Lower leg skin (tissue), 3 donors: ENCODE data around the gene STAG3.
"Not testable (repeated sequence)": the region's sequence is repeated elsewhere in the genome, so short reads cannot be mapped to it uniquely, and the experiment has no call there.

ENCODE experiments used
- POLR2A ChIP-seq, 2 donors: fragments of 450-650 bp; IDR thresholded peaks; one replicate each; pipeline ENCODE4 v1.6.1; 2016 to 2017; ENCODE audit warnings: antibody characterized with exemption in 2 of 2, mild to moderate bottlenecking in 1 of 2, moderate library complexity in 1 of 2
- TF ChIP-seq, protein P1 (sequence below), 3 donors: fragments of 450-650 bp; IDR thresholded peaks; one replicate each; pipeline ENCODE4 v1.5.1; 2016; ENCODE audit warnings: antibody characterized with exemption in 3 of 3, mild to moderate bottlenecking in 3 of 3, moderate library complexity in 2 of 3

DNA sequence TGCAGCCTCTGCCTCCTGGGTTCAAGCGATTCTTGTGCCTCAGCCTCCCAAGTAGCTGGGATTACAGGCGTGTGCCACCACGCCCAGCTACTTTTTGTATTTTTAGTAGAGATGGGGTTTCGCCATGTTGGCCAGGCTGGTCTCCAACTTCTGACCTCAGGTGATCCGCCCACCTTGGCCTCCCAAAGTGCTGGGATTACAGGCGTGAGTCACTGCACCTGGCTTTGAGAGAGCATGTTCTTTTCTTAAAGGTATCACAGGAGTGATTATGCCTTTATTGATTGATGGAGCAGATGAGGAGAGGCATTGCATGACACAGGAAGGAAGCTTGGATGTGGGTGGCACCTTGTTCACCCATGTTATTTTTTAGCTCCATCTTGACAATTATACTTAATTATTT is 5.4 kb downstream of the STAG3 start:
- TF ChIP-seq, protein P1, sequence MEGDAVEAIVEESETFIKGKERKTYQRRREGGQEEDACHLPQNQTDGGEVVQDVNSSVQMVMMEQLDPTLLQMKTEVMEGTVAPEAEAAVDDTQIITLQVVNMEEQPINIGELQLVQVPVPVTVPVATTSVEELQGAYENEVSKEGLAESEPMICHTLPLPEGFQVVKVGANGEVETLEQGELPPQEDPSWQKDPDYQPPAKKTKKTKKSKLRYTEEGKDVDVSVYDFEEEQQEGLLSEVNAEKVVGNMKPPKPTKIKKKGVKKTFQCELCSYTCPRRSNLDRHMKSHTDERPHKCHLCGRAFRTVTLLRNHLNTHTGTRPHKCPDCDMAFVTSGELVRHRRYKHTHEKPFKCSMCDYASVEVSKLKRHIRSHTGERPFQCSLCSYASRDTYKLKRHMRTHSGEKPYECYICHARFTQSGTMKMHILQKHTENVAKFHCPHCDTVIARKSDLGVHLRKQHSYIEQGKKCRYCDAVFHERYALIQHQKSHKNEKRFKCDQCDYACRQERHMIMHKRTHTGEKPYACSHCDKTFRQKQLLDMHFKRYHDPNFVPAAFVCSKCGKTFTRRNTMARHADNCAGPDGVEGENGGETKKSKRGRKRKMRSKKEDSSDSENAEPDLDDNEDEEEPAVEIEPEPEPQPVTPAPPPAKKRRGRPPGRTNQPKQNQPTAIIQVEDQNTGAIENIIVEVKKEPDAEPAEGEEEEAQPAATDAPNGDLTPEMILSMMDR (IDR thresholded peaks at IDR 0.05) = not testable (repeated sequence)
- TF ChIP-seq POLR2A (IDR thresholded peaks at IDR 0.05) = not testable (repeated sequence)
